ENCODE measurements around the gene SLC26A5. TPM values are rescaled to one million over a fixed set of nuclear protein-coding genes. Genes with fewer than 3 reads are reported as not detected.
"Not testable (repeated sequence)": the region's sequence is repeated elsewhere in the genome, so short reads cannot be mapped to it uniquely, and the experiment has no call there.

The SLC26A5 gene
- total RNA-seq, 2 donors from 2014 or later: not detected

GRCh38 chr7:103432712-103433111 is 13.3 kb downstream of the SLC26A5 start:
- ATAC-seq: no peak
- Mint-ChIP-seq H3K4me3 (no peak overlapping the region), H3K27ac (no peak overlapping the region), H3K36me3 (ENCODE audit: low read depth) (no peaks in the 10 kb centered on the region), H3K4me1 (no peaks in the 10 kb centered on the region), H3K27me3 (peaks cover 29% of the 10 kb centered on the region)
- no peaks in the 10 kb centered on the region for H3K9me3 ChIP-seq (ENCODE audit: control insufficient read depth, low read length, poor library complexity, severe bottlenecking)
- no peak for DNase-seq

DNA sequence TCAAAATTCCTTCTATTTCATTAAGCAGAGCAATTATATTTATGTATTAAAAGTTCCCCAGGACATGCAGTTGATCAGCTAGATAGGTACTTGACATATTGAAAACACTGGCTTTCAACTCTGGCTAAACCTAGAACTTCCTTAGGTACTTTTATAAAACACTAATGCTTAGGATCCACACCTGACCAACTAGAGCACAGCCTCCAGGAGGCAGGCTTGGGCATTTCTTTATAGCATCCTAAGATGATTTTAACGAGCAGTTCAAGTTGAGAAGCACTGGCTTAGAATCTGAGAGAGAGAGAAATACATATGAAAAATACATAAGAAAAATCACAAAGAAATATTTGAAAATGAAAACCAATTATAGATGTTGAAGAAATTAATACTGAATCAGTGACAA is 20.8 kb downstream of the SLC26A5 start:
- H3K9me3 ChIP-seq (ENCODE audit: control insufficient read depth, low read length, poor library complexity, severe bottlenecking): no peaks in the 10 kb centered on the region
- Mint-ChIP-seq H3K4me1 (no peaks in the 10 kb centered on the region), H3K27ac (no peak overlapping the region), H3K27me3 (peaks cover 29% of the 10 kb centered on the region), H3K4me3 (no peak overlapping the region), H3K36me3 (ENCODE audit: low read depth) (no peaks in the 10 kb centered on the region)
- ATAC-seq (no peak), DNase-seq (no peak)

DNA sequence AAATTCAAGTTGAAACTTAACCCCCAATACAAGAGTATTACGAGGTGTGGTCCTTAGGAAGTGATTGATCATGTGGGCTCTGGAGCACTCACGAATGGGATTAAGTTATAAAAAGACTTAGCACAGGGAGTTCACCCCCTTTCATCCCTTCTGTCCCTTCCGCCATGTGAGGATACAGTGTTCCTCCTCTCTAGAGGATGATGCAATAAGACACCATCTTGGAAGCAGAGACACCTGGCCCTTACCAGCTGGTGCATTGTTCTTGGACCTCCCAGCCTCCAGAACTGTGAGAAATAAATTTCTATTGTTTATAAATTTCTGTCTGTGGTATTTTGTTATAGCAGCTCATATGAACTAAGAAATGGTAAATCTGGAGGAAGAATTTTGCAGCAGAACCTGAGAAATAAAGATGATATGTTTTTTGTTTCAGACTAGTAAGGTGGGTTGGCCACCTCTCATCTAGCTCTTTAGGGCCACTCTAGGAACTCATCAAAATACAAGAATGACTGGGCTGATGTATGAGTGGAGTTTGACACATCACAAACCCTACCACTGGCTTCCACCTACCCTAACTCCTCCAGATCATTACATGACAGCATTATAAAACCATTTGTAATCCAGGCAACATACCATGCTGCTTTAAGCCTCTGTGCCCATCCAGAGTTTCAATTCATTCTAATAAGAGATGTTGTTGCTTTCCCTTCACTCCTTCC is 22.4 kb downstream of the SLC26A5 start:
- Mint-ChIP-seq H3K4me3 (no peak overlapping the region), H3K4me1 (peaks cover 3% of the 10 kb centered on the region), H3K36me3 (ENCODE audit: low read depth) (no peaks in the 10 kb centered on the region), H3K27ac (no peak overlapping the region), H3K27me3 (peaks cover 28% of the 10 kb centered on the region)
- ATAC-seq (no peak), DNase-seq (no peak)
- H3K9me3 ChIP-seq (ENCODE audit: control insufficient read depth, low read length, poor library complexity, severe bottlenecking): no peaks in the 10 kb centered on the region

DNA sequence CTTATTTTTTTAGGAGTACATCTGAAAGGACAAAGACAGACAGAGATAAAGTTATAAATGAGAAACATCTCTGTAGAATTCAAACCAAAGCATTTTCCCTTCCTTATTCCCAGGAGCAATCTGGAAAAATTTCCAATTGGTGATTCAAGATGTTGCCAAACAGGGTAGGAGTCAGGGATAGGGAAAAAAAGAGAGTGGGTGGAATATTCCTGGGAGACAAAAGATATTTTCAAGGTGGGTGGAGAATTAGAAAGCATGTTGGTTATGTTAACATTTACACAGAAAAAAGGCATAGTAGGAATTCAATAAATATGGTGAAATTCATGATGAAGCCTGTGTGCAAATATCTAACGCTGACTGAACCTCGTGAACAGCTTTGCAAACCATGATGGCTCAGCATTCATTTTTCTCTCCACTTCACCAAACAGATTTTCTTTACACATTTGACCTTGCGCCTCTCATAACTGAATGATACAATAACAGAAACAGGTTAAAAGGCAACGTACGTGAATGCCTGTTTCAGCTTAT is 25.1 kb downstream of the SLC26A5 start:
- Mint-ChIP-seq H3K27ac (no peak overlapping the region), H3K4me3 (no peak overlapping the region)
- ATAC-seq: no peak

DNA sequence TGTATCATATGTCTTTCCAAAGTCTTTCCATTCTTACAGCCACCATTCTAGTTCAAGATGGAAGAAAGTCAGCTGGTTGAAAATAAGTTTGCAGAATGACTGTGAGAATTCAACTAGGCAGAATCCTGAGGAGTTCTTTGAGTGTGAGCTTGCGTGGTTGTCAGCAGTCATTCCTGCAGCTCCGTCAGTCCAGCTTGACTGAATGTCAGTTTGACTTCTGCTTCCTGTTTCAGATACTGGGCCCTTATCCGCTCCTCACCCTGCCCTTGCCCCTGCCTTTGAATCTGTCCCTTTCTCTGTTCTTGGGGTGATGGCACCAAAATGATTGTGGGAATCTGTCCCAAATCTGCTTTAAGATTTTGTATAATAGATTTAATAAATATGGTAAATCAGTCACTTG is 27.8 kb downstream of the SLC26A5 start:
- Mint-ChIP-seq H3K27ac (no peak overlapping the region), H3K27me3 (peaks cover 65% of the 10 kb centered on the region), H3K4me1 (peaks cover 3% of the 10 kb centered on the region), H3K4me3 (no peak overlapping the region), H3K36me3 (ENCODE audit: low read depth) (no peaks in the 10 kb centered on the region)
- no peaks in the 10 kb centered on the region for H3K9me3 ChIP-seq (ENCODE audit: control insufficient read depth, low read length, poor library complexity, severe bottlenecking)
- no peak for ATAC-seq
- no peak for DNase-seq

More for the DNA sequence above, 25.1 kb downstream of the SLC26A5 start:
- H3K4me1 Mint-ChIP-seq: peaks cover 3% of the 10 kb centered on the region
- peaks cover 51% of the 10 kb centered on the region for H3K27me3 Mint-ChIP-seq
- H3K36me3 Mint-ChIP-seq (ENCODE audit: low read depth): no peaks in the 10 kb centered on the region
- DNase-seq: no peak
- H3K9me3 ChIP-seq (ENCODE audit: control insufficient read depth, low read length, poor library complexity, severe bottlenecking): no peaks in the 10 kb centered on the region

DNA sequence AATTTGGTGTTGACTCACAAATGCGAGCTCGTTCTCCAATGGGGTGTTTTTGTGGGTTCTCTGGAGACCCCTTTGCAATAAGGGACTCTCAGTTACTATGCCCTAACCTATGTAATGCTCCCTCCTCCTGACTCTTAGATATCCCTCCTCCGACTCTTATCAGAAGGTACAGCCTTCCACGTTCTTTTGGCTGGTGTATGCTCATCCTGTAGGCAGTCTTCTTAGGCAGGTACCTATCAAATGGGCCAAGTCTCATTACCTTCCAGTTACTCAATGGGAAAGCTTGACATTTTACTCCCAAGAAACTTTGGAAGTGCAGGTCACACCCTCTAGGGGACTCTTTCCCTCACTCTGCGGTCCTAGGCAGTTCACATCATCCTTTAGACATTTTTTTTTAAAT is 32.6 kb downstream of the SLC26A5 start:
- H3K27ac Mint-ChIP-seq: peak overlapping the region; percentile 34
- H3K4me1 Mint-ChIP-seq: no peaks in the 10 kb centered on the region
- peaks cover 2% of the 10 kb centered on the region for H3K36me3 Mint-ChIP-seq (ENCODE audit: low read depth)
- DNase-seq (no peak), ATAC-seq (no peak)
- H3K27me3 Mint-ChIP-seq: peaks cover 61% of the 10 kb centered on the region
- no peak overlapping the region for H3K4me3 Mint-ChIP-seq
- no peaks in the 10 kb centered on the region for H3K9me3 ChIP-seq (ENCODE audit: control insufficient read depth, low read length, poor library complexity, severe bottlenecking)

GRCh38 chr7:103412151-103412550 is 33.9 kb downstream of the SLC26A5 start:
- H3K9me3 ChIP-seq (ENCODE audit: control insufficient read depth, low read length, poor library complexity, severe bottlenecking): no peaks in the 10 kb centered on the region
- no peak for ATAC-seq
- Mint-ChIP-seq H3K36me3 (ENCODE audit: low read depth) (peaks cover 2% of the 10 kb centered on the region), H3K4me3 (no peak overlapping the region), H3K4me1 (no peaks in the 10 kb centered on the region), H3K27me3 (peaks cover 49% of the 10 kb centered on the region), H3K27ac (no peak overlapping the region)
- DNase-seq: no peak

- H3K27ac Mint-ChIP-seq; H3K4me3 Mint-ChIP-seq; ATAC-seq; H3K9me3 ChIP-seq (ENCODE audit: control insufficient read depth, low read length, poor library complexity, severe bottlenecking); DNase-seq; H3K4me1 Mint-ChIP-seq; H3K36me3 Mint-ChIP-seq (ENCODE audit: low read depth): not testable (repeated sequence)
- H3K27me3 Mint-ChIP-seq: peaks cover 30% of the 10 kb centered on the region
These were observed 40.0 kb downstream of the SLC26A5 start for GRCh38 chr7:103405789-103406613.

DNA sequence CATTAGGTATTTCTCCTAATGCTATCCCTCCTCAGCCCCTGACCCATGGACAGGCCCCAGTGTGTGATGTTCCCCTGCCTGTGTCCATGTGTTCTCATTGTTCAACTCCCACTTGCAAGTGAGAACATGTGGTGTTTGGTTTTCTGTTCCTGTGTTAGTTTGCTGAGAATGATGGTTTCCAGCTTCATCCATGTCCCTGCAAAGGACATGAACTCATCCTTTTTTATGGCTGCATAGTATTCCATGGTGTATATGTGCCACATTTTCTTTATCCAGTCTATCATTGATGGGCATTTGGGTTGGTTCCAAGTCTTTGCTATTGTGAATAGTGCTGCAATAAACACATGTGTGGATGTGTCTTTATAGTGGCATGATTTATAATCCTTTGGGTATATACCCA is 46.3 kb downstream of the SLC26A5 start:
- ATAC-seq; H3K27ac Mint-ChIP-seq; H3K9me3 ChIP-seq (ENCODE audit: control insufficient read depth, low read length, poor library complexity, severe bottlenecking); H3K4me3 Mint-ChIP-seq; H3K36me3 Mint-ChIP-seq (ENCODE audit: low read depth); H3K4me1 Mint-ChIP-seq; DNase-seq: not testable (repeated sequence)
- peaks cover 28% of the 10 kb centered on the region for H3K27me3 Mint-ChIP-seq

DNA sequence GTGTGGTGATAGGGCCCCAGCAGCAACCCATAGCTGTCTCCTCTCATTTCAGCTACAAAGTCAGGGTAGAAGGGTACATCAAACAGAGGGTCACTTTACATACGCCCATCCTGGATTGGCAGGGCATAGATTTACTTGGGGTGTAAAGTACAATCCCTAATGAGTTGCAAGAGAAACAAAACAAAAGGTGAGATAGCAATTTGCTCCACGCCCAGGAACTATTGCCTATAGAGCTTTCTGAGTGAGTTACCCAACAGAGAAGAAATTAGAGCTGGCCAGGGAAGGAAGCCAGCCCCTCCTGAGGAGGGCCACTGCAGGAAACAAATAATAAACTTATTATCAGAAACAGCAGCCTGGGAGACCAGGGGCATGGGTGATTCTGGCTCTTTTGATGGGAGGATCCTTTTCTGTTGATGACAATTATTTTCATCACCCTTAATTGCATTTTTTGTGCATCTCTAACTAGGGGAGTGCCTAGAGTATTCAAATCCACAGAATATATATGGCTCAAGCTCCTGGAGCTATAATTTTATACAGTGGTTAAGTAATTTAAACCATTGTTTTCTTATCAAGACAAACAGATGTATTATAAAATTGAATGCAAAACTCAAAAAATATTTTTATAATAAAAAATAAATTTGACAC is 47.4 kb downstream of the SLC26A5 start:
- Mint-ChIP-seq H3K27ac (no peak overlapping the region), H3K4me1 (peaks cover 3% of the 10 kb centered on the region), H3K36me3 (ENCODE audit: low read depth) (no peaks in the 10 kb centered on the region), H3K4me3 (no peak overlapping the region), H3K27me3 (peaks cover 19% of the 10 kb centered on the region)
- no peak for DNase-seq
- ATAC-seq: no peak
- no peaks in the 10 kb centered on the region for H3K9me3 ChIP-seq (ENCODE audit: control insufficient read depth, low read length, poor library complexity, severe bottlenecking)

GRCh38 chr7:103396471-103396870 is 49.5 kb downstream of the SLC26A5 start:
- Mint-ChIP-seq H3K4me3 (no peak overlapping the region), H3K36me3 (ENCODE audit: low read depth) (no peaks in the 10 kb centered on the region), H3K27ac (no peak overlapping the region), H3K27me3 (peaks cover 16% of the 10 kb centered on the region), H3K4me1 (peaks cover 3% of the 10 kb centered on the region)
- no peaks in the 10 kb centered on the region for H3K9me3 ChIP-seq (ENCODE audit: control insufficient read depth, low read length, poor library complexity, severe bottlenecking)
- ATAC-seq (no peak), DNase-seq (no peak)

- Mint-ChIP-seq H3K4me3 (no peak overlapping the region), H3K27me3 (peaks cover 19% of the 10 kb centered on the region), H3K36me3 (ENCODE audit: low read depth) (peaks cover 2% of the 10 kb centered on the region), H3K27ac (no peak overlapping the region), H3K4me1 (peaks cover 3% of the 10 kb centered on the region)
- ATAC-seq (no peak), DNase-seq (no peak)
- no peaks in the 10 kb centered on the region for H3K9me3 ChIP-seq (ENCODE audit: control insufficient read depth, low read length, poor library complexity, severe bottlenecking)
These were observed 50.9 kb downstream of the SLC26A5 start for GRCh38 chr7:103395071-103395470.

DNA sequence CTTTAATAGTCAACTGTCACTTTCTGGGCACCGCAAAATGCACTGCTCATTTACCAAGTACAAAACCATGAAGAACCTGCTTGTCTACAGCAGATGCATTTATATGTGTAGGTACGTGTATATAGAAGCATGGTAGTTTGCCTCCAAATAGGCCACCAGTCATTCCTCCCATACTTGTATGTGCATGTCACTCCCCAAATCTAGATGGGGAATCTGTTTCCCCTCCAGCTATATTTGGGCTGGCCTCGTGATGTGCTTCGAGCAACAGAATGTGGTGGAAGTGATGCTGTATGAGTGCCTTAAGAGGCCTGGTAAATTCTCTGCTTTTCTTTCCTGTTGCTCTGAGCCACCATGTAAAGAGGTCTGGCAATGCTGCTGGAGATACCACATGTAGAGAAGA is 51.4 kb downstream of the SLC26A5 start:
- peaks cover 2% of the 10 kb centered on the region for H3K36me3 Mint-ChIP-seq (ENCODE audit: low read depth)
- no peak for ATAC-seq
- no peak overlapping the region for H3K4me3 Mint-ChIP-seq
- DNase-seq: no peak
- H3K27ac Mint-ChIP-seq: no peak overlapping the region
- H3K4me1 Mint-ChIP-seq: peaks cover 3% of the 10 kb centered on the region
- H3K27me3 Mint-ChIP-seq: peaks cover 24% of the 10 kb centered on the region
- H3K9me3 ChIP-seq (ENCODE audit: control insufficient read depth, low read length, poor library complexity, severe bottlenecking): no peaks in the 10 kb centered on the region
